ENCODE results near the gene ARID5A.

DNA sequence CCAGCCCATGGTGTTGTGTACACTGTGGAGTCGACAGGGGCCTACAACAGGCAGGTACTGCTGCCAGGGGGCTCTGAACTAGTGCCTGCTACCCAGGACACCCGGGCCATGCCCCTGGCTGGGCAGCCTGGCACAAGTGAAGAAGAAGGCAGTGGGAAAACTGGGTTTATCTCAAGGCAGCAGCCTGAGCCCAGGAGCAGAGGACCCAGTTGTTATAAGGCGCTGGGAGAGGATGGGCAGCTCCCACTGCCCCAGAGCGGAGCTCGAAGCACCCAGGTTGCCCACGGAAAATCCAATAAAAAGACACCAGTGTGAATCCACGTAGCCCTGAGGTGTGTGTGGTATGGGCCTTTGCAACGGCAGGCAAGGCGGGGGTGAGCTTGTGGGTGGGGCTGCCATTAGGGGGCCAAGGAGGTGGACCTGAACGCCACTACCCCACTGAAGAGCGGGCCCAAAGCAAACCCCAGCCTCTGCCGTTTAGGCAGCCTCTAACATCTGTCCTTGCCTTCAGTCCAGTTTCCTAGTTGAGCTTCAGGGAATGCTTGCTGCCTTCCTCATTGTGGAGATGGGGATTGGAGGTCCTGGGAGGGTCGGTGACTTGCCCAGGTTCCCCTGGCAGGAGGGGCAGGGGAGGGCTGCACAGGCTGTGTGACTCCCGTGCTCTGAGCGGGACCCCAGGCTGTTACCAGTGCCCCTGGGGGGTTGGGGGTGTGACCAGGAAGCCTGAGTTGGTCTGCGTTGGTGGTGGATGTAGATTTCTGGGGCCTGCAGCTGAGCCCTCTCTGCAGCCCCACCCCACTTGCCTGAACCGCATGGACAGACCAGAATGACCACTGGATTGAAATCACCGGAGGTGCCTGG is 16.0 kb downstream of the ARID5A start:
- TF ChIP-seq CTCF (IDR thresholded peaks at IDR 0.05) = no peak
- TF ChIP-seq EP300 (IDR thresholded peaks at IDR 0.05; ENCODE audit: low read depth) = no peak
- TF ChIP-seq POLR2A (IDR thresholded peaks at IDR 0.05) = no peak
- TF ChIP-seq POLR2AphosphoS5 (IDR thresholded peaks at IDR 0.05) = no peak
